GM18519 (cell line): Measurements from ENCODE around the gene RAB3GAP1.
A peak's percentile ranks its signal among the peaks of the same experiment; 100 is the strongest.
"Not testable (repeated sequence)": the region's sequence is repeated elsewhere in the genome, so short reads cannot be mapped to it uniquely, and the experiment has no call there.

Experiments used
- ATAC-seq: cut with Tn5 transposase; IDR thresholded peaks from one replicate; pipeline ENCODE4 v1.9.1; 2021; ENCODE audit warnings: mild to moderate bottlenecking, moderate library complexity; ENCODE audit not compliant: unreplicated experiment, low FRiP score

Gene RAB3GAP1

GRCh38 chr2:135052042-135052876, at the start of gene RAB3GAP1:
Gene RAB3GAP1, plus strand, starts transcription at chr2:135052292. Its CDS starts 16 bp downstream, at chr2:135052308.
- ATAC-seq: peak; percentile 80

DNA sequence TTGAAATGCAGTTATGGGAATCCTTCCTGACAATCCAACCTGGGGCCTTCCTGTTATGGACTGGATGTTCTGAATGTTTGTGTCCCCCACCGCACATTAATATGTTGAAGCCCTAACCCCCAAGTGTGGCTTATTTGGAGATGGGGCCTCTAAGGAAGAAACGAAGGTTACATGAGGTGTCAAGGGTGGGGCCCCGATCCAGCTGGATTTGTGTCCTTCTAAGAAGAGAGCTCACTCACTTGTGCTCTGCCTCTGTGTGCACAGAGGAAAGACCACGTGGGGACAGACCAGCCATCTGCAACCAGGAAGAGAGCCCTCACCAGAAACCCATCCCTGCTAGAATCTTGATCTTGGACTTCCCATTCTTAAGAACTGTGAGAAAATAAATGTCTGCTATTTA, 49.3 kb upstream of the RAB3GAP1 start:
- ATAC-seq: no peak

- peak; percentile 61 for ATAC-seq
These were observed 47.9 kb upstream of the RAB3GAP1 start for GRCh38 chr2:135004005-135004746.

DNA sequence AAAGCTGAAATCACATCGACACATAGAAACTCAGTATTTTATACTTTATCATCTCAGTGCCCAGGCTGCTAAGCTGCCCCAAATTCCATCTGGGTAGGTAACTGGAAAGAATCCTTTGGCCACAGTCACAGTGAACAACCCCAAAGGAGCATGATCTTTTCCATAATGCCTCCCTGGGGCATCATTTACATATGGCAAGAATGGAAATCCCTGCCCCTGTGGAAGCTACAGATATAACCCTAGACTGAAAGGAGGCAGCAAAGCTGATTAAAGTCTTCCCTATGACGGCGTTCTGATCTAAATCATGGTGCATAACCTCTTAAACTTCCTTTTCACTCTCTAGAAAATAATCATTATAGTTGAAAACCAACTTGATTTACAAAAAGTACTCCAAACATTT, 46.3 kb upstream of the RAB3GAP1 start:
- no peak for ATAC-seq

DNA sequence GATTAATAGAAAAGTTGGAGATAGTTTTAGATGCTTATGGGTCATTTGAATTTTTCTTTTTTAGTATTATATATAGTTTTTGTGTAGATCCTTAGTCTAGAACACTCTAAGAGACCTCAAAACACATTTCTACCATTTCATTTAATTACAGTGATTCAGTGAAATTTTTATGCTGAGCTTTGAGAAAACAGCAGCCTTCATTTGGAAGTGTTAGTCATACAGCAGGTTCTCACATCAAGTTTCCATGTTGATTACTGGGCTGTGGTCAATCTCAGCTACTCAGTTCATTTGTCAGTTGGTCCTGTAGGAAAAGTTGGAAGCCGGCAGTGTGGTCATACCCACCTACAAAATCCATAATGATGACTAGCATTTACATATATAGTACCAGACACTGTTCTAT, 42.8 kb upstream of the RAB3GAP1 start:
- ATAC-seq: no peak

- no peak for ATAC-seq
These were observed 41.7 kb upstream of the RAB3GAP1 start for GRCh38 chr2:135010200-135010942.

DNA sequence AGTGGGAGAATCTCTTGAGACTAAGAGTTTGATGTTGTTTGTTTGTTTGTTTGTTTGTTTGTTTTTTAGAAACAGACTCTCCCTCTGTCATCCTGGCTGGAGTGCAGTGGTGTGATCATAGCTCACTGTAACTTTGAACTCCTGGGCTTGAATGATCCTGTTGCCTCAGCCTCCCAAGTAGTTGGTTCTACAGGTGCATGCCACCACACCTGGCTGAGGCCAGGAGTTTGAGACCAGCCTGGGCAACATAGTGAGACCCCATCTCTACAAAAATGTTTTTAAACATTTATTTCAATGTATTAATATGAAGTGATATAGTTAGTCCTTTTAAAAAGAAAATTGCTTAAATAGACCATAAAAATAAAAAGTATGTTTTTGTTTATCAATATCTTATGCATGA, 40.5 kb upstream of the RAB3GAP1 start:
- no peak for ATAC-seq

DNA sequence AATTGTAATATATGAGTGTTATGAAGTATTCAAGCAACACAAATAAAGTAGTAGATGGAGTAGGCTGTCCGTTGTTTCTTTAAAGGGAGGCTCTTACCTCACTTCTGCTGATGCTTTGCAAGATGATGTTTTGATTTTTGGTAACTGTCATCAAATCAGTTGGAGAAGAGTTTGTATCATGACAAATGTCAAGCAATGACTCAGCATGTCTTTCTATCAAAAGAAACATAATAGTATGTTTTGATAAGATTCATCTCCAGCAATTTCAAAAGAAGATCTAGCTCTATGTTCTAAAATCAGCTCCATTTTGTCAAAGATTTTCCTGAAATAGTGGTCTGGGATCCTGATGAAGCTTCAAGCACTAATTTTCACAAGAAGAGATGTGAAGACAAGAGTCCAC, 30.5 kb upstream of the RAB3GAP1 start:
- ATAC-seq: no peak

DNA sequence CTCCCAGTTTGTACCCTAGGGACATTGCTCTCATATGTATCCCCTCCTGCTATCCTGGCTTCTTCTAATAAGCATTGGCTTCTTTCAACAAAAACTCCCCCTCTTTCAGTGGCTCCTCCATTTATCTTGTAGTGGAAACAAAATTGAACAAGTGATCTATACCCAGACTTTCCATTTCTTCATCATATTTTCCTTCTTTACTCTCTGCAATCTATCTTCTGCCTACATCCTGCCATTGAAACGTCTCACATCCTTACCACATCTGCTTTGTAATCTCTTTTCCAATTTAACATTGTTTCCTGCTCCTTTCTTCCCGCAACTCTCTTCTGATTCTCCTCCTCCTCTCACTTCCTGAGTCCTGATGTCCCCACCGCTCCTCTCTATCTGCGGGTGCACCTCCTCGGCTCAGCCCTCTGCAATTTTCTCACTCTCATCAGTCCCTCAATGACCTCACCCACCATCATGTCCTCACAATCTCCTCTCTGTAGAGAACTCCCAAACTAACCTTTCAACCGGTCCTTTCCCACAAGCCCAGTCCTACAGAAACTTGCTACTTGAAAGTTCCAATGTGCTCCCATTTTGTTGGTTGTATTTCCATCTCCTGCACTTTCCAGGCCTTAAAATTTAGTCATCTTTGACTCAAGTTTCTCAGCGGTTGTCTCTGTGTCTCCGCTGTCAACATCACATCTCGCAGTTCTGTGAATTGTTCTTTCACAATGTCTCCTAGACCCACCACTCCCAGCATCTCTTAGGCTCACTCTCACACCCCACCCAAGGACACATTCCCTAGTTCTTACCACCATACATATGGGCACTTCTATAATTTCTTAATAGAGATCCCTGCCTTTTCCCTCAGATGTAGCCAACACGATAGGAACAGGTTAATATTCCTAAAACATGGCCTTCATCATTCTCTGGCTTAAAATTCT, 28.9 kb upstream of the RAB3GAP1 start:
- no peak for ATAC-seq

DNA sequence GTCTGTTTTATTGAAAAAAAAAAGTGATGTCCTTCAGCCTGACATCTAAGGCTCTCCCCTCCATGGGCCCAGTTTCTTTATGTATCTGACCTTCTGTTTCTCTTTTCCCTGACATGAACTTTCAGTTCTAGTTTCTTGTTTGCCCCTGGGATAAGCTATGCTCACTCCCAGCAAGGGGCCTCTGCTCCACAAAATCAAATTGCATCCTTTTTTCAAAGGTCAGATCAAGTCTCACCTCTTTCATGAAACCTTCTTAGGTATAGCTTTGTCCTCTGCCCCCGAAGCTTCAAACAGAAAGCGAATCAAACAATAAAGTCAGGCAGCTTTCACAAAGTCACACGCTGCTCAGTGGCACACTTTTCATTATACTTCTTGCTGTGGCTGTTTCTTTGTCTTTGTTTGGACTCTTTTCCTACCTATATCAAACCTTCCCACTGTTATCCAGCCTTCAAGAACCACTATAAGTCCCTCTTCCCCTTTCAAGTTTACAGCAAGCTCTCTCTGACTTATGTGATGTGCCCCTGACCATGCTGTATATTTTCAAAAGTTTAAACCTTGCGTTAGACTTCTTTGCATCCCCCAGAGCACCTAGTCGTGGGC, 28.1 kb upstream of the RAB3GAP1 start:
- ATAC-seq: no peak

GRCh38 chr2:135029481-135030134, 22.5 kb upstream of the RAB3GAP1 start:
- ATAC-seq: no peak

DNA sequence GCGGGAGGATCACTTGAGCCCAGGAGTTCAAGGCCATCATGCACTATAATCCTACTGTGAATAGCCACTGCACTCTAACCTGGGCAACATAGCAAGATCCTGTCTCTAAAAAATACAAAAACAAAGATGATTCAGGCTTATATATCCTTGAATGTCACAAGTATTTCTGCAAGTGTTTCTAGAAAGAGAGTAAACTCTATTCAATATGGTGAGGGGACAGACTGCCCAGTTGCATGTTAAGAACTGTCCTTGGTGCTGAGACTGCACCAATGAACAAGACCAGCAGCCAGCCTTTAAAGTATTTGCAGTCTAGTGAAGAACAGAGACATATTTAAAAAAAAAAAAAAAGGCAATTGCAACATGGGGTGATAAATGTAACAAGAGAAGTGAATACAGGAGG, 21.3 kb upstream of the RAB3GAP1 start:
- ATAC-seq: no peak

GRCh38 chr2:135033216-135033615, 18.9 kb upstream of the RAB3GAP1 start:
- not testable (repeated sequence) for ATAC-seq

- ATAC-seq: no peak
These were observed 14.3 kb upstream of the RAB3GAP1 start for GRCh38 chr2:135037831-135038230.

DNA sequence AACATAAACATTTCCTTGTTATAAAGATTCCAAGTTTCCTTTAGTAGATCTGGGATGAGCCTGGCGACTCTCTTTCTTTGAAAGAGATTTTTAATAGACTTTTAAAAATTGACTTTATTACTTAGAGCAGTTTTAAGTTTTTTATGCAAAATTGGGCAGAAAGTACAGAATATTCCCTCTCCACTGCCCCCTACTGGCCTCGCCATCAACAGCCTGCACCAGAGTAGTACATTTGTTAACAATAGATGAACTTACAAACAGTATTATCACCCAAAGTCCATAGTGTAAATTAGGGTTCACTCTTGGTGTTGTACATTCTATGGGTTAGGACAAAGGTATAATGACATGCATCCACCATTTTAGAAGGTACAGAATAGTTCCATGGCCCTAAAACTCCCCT, 8.7 kb upstream of the RAB3GAP1 start:
- ATAC-seq: no peak

DNA sequence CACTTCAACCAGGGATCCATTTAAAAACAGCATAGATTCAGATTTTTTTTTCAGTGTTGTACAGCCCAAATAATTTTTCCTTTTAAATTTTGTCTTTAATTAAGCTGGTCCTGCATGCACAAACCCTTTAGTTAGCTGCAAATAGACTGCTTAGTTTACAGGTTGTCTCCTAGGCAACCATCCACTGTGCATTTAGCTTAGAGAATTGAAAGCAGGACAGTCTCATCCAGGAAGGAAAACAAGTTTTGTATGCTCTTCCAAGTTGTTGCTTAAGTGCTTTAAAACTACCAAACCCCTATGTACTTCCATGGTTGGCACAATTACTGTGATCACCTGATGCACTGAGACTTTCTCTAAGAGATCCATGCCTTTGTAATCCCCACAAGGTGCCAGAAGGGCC, 4.8 kb upstream of the RAB3GAP1 start, which contains the start of gene MAP3K19:
Gene MAP3K19 (minus strand): TSS at position 148 of the 400 bp plus-strand sequence. CDS start 22,800 bp downstream, outside the sequence.
- ATAC-seq: no peak

- no peak for ATAC-seq
These were observed 4.0 kb upstream of the RAB3GAP1 start for GRCh38 chr2:135048122-135048521.

GRCh38 chr2:135050132-135050531, 2.0 kb upstream of the RAB3GAP1 start:
- no peak for ATAC-seq

- ATAC-seq: no peak
These were observed 1.4 kb upstream of the RAB3GAP1 start for GRCh38 chr2:135050684-135051083.
